GM23248 (cell line): ENCODE measurements around the gene OMP.

Experiments used
- EZH2 ChIP-seq: fragments of 200-600 bp; sonication (generic); IDR thresholded peaks from 2 replicates; pipeline ENCODE4 v1.6.1; 2018; ENCODE audit warnings: antibody characterized with exemption, mild to moderate bottlenecking; ENCODE audit not compliant: insufficient read depth, poor library complexity, severe bottlenecking
- EZH2phosphoT487 ChIP-seq: fragments of 200-600 bp; sonication (generic); IDR thresholded peaks from 2 replicates; pipeline ENCODE4 v1.6.1; 2018; ENCODE audit warnings: antibody characterized with exemption, moderate library complexity, mild to moderate bottlenecking, low read depth; ENCODE audit not compliant: insufficient read depth

- no peak for TF ChIP-seq EZH2
- no peak for TF ChIP-seq EZH2phosphoT487
Observed at GRCh38 chr11:77073328-77074001, 29.2 kb upstream of the OMP start.
